HG02759 (cell line): ENCODE measurements around the gene ADCY5.

Experiments
- ATAC-seq: cut with Tn5 transposase; IDR thresholded peaks from one replicate; pipeline ENCODE4 v1.9.1; 2021; ENCODE audit warnings: mild to moderate bottlenecking, moderate library complexity; ENCODE audit not compliant: unreplicated experiment

ADCY5 gene

GRCh38 chr3:123372686-123373473 lies 76.0 kb downstream of the ADCY5 start:
- no peak for ATAC-seq

DNA sequence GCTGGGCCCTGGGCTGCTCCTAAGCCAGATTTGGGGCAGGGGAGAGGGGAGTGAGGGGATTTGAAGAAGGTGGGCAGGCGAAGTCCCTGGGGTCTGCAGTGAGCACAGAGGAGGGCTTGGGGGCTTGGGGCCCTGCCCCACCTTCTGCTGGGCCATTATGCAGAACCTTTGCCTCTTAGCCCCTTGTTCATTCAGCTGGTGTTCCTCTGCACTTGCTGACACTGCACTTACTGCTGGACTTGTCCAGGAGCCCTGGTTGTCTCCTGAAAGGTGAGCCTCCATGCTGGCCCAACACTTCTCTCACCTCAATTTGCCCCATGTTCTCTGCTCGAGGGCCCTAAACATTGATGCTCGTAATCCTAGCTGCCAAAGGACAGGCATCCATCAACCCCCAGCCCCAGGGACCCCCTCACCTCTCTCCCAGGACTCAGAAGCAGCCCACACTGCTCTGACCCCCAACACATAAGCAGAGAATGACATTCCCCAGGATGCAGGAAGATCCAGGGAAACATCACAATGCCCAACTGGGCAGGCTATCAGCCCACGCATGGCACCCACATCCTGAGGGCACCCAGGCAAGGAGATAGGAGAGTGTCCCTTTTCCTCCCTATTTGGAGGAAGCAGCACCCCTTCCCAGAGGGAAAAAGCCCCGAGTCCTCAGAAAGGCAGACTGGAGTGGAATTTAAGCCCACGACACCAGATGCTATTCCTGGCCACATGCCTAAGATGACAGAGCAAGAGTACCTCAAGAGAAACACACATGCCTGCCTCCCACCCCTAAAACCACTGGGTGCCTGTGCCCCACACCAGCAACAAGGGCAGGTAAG lies 76.8 kb downstream of the ADCY5 start:
- ATAC-seq, result no peak

DNA sequence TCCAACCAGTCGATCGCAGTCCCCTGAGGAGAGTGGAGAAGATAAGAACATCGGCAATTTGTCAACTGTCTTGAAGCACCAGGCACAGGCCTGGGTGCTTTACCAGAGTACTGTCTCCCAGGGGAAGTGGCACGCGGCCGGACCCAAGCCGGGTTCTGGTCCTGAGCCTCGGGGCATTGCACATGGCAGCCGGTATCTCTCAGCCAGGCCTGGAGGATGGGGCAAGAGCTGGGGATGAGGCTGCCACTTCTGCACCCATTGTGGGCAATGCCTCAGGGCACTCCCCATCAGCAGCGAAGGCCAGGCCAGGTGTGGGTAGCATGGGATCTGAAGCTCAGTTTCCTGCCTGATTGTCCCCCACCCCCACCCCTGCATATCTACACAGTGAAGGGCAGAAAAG lies 77.5 kb downstream of the ADCY5 start:
- ATAC-seq, result no peak

GRCh38 chr3:123370819-123371218 lies 78.1 kb downstream of the ADCY5 start:
- no peak for ATAC-seq

- ATAC-seq, result no peak
Observed at GRCh38 chr3:123369085-123369484, 79.8 kb downstream of the ADCY5 start.

DNA sequence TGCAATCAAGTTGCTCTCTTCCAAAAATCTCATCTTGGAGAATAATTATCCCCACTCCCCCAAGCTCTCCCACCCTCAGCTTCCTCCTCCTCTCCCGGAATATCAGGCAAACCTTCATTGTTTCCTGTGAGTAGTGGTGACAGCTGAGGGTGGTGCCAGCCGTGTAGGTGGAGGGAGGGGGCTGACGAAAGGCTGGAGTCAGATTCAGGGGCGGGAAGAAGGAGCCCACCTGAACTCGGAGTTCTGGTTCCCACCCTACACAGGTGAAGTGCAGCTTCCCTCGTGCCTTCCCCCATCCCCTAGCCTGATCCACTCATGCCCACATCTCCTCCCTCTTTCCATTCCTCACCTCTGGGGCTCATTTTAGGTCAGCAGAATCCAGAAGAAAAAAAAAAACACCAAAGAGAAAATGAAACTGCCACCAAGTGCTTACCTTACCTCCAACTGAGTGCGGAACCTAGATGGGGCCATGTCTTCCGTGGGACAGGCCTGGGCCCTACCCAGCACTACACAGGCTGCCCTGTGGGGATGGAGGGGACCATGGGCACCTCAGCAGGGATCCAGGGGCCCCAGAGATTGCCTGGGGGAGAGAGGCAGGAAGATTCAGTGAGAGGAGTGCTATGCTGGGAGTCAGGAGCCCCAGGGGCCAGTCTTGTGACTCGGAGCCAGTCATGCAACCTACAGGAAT lies 81.3 kb downstream of the ADCY5 start:
- ATAC-seq, result no peak

GRCh38 chr3:123365450-123366143 lies 83.3 kb downstream of the ADCY5 start:
- ATAC-seq, result no peak

DNA sequence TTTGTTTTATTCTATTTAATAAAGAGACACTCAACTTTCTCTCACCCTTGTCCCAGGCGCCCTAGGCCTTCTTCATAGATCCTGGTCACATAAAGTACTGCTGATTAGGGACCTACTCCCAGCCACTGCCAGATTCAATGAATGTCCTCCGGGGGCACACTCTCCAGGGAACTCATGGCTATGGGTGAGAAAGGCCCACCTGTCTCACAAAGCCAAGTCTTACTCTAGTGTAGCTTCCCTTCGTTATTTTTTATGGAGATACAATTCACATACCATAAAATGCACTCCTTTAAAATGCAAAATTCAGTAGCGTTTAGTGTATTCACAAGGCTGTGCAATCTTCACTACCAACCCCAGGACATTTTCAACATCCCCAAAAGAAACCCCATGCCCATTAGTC lies 87.8 kb downstream of the ADCY5 start:
- no peak for ATAC-seq

GRCh38 chr3:123357275-123357674 lies 91.6 kb downstream of the ADCY5 start:
- ATAC-seq, result no peak

GRCh38 chr3:123353850-123354233 lies 95.0 kb downstream of the ADCY5 start:
- no peak for ATAC-seq

- ATAC-seq, result no peak
Observed at GRCh38 chr3:123353227-123353849, 95.6 kb downstream of the ADCY5 start.

DNA sequence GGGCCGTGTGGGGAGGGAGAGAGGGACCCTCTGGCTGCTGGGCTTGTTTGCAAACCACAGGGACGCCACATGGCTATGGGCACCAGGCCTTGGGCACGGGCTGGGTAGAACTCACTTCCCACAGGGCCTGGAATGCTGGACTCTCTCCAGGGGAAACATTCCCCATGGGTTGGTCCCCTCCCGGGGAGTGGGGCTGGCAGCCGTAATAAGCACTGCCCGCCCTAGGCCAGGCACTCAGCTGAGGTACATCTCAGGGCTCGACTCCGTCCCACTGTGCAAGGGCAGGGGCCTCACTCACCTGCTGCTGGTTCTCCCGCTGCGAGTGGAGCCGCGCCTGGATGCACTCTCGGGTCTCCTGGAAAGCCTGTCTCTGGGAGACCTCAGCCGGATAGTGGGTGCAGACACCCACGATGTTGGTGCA lies 96.7 kb downstream of the ADCY5 start:
- no peak for ATAC-seq

GRCh38 chr3:123351501-123351900 lies 97.4 kb downstream of the ADCY5 start:
- no peak for ATAC-seq

GRCh38 chr3:123350971-123351370 lies 97.9 kb downstream of the ADCY5 start:
- ATAC-seq, result no peak

DNA sequence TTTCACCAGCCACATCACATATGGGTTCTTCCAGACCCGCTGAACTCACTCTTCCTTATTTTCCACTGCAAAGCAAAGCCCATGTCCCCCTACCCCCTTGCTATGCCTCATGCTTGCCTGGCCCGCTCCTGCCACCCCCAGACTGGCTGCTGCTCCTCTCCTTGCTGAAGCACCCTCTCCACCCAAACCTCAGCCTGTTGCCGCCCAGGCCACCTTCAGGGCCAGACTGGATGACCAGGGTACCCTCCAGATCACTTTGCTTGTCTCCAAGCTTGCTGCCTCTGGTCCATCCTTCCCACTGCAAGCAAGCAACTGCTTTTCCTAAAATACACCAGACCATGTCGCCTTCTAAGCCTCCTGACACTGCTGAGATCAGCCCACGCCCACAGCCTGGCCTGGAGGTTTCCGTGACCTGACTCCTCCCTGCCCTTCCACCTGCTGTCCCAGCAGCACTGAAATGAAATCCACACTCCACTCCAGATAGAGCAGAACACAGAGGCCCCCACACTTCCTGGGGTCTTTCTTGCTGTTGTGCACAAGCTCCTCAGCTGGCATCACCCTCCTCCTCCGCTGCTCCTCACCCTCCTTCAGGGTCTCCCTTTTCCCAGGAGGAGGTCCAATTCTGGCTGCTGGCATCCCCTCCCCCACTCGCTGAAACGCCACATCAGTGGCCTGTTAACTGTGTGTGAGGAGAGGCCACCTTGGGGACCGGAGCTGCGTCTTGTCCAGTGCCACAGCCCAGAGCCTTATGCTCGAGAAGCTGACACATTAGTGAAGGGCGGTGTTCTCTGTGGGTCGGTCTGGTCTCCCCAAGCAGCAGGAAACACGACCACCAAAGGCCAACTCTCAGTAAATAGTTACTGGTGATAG lies 99.1 kb downstream of the ADCY5 start:
- no peak for ATAC-seq

DNA sequence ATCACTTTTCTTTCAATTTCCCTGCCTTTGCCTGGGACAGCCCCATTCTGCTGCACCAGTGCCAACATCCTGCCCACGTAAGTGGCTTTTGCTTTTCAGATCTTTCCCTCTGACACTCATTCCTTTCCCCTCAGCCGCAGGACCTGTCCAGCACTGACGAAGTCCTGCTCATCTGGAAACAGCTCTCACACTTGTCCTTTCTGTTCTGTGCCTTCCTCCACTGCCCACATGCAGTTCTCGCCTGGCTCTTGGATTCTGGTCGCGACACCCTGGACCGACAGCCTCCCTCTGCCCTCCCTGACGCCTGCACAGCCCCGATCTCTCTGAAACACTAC lies 99.7 kb downstream of the ADCY5 start:
- ATAC-seq, result no peak

GRCh38 chr3:123348471-123349200 lies 100.3 kb downstream of the ADCY5 start:
- no peak for ATAC-seq

DNA sequence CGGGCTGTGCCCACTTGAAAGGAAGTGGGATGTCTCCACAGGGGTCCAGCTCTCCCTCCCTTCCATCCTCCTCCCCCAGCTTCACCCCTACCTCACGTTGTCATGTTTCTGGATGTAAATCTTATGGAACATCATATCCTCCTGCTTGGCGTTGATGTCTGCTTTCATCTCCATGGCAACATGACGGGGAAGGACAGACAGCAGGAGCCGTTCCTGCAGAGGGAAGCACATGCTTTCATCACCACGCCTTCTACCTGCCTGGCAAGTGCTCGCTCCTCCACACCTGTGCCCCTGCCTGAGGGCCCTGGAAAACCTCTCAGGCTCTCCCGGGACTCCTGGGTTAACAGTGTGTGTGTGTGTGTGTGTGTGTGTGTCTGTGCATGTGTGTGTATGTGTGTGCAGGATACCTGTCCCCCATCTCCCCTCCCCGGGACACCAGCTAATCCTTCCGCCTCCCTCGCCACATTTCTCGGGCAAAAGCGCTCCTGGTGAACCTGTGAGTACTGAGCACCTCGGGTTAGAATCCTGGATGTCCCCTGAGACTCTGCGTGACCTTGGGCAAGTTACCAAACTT lies 101.1 kb downstream of the ADCY5 start:
- no peak for ATAC-seq

DNA sequence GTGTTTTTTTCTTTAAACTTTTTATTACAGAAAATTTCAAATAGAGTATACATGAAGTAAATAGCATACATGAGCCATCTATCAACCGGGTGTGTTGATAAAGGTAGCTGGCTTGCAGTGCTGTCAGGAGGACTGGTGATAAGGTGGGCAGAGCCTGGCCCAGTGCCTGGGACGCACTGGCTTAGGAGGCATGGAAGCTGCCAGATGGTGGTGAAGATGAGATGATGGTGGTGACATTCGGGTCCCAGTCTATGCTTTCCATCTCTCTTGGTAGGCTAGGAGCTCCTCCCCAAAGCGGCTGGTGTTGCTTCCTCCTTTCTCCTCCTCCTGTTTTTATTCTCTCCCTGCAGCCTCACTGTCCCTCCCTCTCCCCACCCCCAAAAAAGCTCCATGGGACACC lies 101.7 kb downstream of the ADCY5 start:
- ATAC-seq, result no peak
